Eye (tissue), 1 donor: ENCODE results near the gene RNF152.
"Not testable (repeated sequence)": the region's sequence is repeated elsewhere in the genome, so short reads cannot be mapped to it uniquely, and the experiment has no call there.

Experiments
- DNase-seq: peaks from one replicate; pipeline ENCODE4 v3.0.0-alpha.2; 2015

Gene RNF152

DNA sequence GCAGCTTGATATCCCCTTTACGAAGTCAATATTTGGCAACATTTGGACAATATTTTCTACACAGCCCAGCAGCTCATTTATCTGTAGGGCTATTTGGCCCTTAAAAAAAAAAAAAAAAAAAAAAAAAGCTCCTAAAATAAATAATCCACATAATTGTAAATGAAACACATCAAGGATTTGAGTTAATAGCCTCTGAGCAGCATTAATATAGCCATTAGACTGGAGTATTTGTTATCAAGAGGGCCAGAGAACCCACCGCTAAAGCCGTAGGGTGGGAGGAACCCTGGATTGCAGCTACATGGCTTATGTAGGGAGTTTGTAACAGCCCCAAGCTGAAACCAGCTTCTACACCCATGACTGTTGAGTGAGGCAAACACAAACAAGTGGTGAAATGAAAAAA is 84.5 kb downstream of the RNF152 start:
- DNase-seq = no peak

DNA sequence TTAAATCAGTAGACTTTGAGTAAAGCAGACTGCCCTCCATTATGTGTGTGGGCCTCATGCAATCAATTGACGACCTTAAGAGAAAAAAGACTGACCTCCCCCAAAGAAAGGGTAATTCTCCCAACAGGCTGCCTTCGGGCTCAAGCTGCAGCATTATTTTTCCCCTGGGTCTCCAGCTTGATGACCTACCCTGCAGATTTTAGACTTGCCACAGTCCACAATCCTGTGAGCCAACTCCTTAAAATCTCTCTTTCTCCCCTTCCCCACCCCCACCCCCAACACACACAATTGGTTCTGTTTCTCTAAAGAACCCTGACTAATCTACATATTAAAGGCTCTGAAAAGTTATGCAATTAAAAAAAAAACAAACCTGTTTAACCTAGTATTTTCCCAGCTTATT is 89.4 kb downstream of the RNF152 start:
- no peak for DNase-seq

DNA sequence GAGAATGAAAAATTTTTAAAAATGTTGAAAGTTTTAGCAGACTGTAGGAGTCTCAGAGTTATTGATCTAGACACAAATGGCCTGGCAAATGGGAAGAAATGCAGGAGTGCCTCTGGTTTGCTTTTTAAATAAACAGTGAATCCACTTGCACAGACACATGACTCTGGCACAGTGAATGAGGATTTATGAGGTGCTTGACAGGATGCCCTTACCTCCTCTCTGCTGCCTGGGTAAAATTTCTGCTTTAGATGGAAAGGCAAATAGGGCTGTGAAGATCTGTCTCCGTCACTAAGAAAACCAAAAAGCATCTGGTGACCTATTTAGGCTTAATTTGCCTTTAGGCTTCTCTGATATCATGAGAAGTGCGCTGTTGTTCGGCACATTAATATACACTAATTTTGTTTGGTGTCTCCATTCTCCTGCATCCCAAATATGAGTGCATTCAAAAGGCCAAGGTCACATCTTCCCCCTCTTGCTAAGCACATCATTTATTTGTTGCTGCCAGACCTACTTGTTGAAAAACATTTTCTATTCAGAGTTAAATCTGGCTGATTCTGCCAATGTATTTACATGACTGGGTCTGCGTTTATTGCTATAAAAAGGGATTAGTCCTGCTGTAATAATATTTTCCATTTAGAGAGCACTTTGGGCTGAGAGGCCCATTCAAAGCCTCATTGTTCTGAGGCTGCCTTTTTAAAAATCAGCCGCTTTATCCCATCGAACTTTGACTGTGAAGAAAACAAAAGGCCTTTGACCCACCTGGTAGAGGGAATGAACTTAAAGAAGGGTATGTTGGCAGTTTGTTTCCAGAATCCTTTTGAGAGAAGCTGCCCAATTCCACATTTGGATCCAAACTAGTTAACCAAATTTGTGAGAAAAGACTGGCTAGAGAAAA is 94.9 kb downstream of the RNF152 start:
- no peak for DNase-seq

DNA sequence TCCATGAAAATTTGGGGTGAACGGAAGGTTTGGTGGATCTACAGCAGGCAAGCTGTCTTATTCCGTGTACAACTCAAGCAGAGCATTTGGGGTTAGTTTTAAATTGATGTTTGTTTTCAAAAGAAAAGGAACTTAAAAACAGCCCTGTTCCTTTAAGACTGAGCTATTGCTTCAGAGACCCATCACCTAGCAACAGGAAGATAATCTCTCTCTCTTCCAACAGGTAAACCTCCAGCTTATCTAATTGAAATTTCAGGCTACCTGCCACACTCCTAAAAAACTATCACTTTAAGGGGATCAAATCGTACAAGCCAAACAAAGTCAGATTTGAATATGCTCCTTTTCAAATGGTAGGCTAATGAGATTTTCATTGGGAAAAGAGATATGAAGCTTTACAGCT is 101.8 kb downstream of the RNF152 start:
- DNase-seq = no peak

DNA sequence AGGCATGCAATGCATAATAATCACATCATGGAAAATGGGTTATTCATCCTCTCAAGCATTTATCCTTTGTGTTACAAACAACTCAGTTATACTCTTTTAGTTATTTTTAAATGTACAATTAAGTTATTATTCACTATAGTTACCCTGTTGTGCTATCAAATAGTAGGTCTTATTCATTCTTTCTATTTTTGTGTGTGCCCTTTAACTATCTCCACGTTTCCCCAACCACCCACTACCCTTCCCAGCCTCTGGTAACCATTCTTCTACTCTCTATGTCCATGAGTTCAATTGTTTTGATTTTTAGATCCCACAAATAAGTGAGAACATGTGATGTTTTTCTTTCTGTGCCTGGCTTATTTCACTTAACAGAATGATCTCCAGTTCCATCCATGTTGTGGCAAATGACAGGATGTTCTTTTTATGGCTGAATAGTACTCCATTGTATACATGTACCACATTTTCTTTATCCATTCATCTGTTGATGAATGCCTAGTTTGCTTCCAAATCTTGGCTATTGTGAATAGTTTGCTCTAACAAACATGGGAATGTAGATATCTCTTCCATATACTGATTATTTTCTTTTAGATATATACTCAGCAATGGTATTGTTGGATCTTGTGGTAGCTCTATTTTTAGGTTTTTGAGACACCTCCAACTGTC is 105.7 kb downstream of the RNF152 start:
- not testable (repeated sequence) for DNase-seq

DNA sequence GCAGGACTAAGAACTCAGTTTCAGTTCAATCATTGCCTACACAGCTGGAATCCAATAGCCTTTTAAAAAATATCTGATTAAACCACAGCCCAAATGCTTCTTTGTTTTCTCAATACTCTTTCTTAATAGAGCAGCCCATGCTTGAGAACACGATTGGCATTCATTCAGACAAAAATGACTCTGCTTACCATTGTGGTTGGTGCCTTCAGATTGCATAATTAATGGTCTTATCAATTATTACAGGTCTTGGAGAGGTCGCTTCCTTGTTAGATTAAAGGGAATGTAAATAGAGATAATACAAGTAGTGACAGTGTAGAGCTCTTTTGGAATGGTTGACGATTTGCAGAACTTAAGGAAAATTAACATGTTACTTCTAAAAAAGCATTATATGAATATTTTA is 107.2 kb downstream of the RNF152 start:
- no peak for DNase-seq

DNA sequence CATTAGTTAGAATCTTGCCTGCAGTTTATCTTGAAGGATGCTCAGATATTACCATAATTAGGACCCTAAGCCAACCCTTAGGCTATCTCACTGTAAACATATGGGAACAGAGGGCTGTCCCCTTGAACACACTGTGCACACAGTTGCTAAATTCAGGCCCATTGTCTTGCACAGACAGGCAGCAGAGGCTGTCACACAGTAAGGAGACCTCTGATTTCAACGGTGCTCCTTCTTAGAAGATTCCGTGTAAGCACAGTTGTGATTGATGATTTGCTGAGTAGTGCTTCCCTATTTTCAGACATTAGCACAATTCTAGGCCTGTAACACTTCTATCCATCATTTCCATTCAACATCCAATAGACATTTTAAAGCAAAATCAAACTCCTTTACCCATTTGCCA is 108.0 kb downstream of the RNF152 start:
- no peak for DNase-seq

DNA sequence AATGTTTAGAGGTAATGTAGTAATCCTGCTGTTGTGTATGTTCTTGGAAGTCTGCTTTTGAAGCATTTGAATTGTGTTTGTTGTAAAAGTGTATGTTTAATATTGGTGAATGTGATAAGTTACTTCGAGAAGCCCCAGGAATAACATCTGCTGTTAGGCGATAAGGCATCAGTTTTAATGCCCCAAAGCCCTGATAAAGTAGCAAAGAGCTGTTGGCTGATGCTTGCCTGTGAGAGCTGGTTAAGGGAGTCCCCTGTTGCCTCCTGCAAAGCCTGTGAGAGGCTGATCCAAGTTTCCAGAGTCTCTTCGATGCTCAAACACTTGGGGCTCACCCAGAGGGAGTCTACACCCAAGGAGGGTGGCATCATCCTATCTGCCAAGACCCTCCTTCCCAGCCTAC is 110.3 kb downstream of the RNF152 start:
- DNase-seq = no peak

DNA sequence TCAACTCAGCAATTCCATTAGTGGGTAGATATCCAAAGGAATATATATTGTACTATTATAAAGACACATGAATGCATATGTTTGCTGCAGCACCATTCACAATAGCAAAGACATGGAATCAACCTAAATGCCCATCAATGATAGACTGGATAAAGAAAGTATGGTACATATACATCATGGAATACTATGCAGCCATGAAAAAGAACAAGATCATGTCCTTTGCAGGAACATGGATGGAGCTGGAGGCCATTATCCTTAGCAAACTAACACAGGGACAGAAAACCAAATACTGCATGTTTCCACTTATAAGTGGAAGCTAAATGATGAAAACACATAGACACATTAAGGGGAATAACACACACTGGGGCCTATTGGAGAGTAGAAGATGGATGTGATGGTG is 116.6 kb downstream of the RNF152 start:
- DNase-seq = not testable (repeated sequence)

DNA sequence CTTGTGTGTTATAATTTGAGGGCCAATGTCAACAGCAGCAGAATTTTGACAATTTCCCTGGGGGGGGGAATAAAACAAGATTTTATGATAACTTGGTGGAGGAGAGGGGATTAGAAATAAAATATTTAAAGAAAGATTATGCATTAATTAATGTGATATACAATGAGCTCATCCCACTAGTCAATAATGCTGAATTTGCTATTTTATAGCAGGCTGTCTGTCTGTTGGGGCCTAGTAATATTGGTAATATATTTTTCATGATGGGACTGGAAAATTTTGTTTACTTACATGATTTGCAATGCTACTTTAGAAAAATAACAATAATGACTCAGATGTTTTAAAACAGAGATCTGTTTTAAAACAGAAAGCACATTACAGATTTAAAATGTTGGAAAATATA is 118.0 kb downstream of the RNF152 start:
- DNase-seq = no peak

DNA sequence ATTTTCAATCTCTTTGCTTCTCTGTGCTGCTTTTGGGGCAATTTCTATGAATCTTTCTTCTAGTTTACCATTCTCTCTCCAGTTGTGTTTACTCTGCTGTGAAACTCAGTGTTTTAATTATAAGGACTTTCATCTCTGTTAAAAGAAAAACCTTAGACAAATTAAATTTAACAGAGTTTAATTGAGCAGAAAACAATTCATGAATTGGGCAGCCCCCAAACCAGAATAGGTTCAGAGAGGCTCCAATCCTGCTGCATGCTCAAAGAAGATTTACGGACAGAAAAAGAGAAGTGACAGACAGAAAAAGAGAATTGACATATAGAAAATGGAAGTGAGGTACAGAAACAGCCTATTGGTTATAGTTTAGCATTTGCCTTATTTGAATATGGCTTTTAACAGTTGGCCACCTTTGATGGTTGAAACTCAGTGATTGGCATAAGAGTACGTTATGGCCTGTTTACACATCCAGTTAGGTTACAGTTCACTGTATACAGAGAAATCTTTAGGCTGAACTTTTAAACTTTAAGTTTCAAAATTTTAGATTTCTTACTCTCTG is 120.4 kb downstream of the RNF152 start:
- DNase-seq = no peak

DNA sequence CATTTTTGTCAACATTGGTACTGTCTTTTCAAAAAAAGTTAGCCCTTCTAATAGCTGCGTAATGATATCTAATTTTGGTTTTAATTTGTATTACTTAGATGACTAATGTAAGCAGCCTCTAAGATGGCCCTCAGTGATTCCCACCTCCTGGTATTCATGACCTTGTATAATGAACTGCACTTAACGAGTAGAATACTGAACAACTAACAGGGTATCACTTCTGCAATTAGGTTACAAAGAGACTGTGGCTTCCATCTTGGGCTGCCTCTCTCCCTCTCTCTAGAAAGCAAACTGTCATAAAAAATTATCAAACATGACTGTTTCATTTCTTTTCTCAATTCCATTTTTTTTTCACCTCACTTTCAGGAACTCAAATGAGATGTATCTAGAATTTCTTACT is 120.9 kb downstream of the RNF152 start:
- no peak for DNase-seq

DNA sequence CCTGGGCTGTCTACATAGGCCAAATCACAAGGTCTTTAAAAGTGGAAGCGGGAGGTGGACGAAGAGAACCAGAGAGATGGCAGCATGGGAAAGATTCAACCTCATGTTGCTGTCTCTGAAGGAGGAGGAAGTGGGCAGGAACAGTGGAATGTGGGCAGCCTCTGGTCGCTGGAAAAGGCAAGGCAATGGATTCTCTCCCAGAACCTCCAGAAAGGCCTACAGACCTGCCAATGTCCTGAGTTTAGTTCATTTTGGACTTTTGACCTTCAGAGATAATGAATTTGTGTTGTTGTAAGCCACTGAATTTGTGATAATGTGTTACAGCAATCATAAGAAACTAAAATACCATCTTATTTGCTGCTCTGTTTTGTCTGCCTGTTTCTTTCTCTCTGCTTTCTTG is 122.5 kb downstream of the RNF152 start:
- no peak for DNase-seq

DNA sequence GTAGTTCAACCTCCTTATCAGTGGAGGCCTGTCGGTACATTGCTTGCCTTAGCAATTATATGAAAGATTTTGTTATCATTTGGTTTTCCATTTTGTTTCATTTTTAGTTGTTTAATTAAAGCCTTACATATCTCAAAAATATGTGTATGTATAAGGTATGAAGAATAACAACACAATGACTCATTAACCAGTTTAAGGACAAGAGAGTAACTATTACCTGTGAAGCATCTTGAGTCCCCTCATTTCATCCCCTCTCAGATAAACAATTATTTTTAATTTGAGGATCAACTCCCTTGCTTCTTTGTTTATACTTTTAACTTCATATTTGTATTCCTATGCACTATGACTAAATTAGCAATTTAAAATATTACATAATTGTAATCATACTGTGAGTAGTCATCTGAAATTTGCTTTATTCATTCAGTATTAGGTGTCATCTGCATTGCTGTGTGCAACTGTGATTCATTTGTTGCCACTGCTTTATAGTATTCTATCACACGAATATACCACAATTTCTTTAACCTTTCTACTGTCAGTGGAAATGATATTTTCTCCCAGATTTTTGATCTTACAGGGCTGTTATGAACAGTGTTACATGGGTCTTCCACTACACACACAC is 126.4 kb downstream of the RNF152 start:
- no peak for DNase-seq

DNA sequence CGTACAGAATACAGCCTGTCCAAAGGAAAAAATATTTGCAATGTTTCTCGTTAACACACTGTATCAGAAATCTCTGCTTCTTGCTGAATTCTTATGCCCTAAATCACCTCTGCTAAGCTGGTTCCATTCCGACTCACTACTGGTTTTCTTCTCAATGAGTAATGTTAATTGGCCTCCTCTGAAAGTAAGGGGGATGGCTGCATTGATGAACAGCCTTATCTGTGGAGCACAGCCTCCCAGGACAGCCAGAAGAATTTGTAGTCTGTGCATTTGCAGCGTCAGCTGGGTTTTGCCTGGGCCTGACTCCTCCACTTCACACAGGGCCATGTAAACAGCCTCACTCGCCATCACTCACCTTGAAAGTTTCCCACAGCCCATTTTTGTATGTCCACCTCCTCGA is 127.7 kb downstream of the RNF152 start:
- DNase-seq = no peak

DNA sequence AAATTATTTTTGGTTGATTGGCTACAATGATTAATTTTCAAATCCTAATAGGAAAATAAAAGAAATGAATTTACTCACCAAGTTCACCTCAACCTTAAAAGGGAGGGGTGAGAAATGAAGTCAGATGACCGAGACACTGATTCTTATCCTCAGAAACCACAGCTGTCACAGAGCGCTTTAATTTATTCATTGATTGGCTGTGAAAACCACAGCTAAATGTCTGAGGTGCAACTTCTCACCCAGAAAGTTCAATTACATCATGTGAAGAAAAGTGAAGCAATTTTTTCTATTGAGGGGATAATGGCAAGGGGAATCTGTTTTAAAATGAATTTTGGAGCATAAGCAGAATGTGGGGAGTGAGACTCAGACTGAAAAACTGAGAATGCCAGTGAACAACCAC is 128.4 kb downstream of the RNF152 start:
- no peak for DNase-seq

DNA sequence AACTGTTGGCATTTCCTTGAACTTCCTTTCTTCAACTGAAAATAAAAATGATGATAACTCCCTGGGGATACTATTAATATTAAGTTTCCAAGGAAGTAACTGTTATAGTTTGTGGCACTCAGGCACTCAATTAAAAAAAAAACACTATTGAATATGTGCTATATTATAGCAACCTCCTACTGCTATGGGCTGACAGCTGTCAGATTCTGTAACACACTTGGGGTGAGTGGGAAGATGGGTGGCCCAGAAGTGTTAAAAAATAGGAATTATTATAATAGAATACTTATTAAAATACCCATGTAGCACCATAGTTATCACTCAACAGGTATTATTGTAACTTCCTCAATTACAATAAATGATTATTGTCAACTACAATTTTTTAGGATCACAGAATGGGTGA is 130.9 kb downstream of the RNF152 start:
- DNase-seq = no peak
